H1 (cell line): ENCODE results near the gene KRT72. TPM values are rescaled to one million over a fixed set of nuclear protein-coding genes. Genes with fewer than 3 reads are reported as not detected.

Experiments used
- CBX5 ChIP-seq: fragments of 300-800, 300-1000 bp; sonication (generic); IDR thresholded peaks from 2 replicates; pipeline ENCODE4 v1.7.1; 2016; ENCODE audit warnings: antibody characterized with exemption, low read length, low read depth
- CTBP2 ChIP-seq: IDR thresholded peaks from 2 replicates; pipeline ENCODE4 v1.7.0; 2011; ENCODE audit warnings: borderline replicate concordance, mild to moderate bottlenecking, moderate library complexity, mixed read lengths, low read length; ENCODE audit not compliant: insufficient read depth, insufficient read length
- SP2 ChIP-seq: IDR thresholded peaks from 2 replicates; pipeline ENCODE4 v1.6.1; 2012; ENCODE audit warnings: mild to moderate bottlenecking, low read length, inconsistent platforms
- polyA plus RNA-seq, 7 experiments: library from polyadenylated mRNA; depleted of rRNA in 3 of 7; stranded (reverse) in 5 of 7; unstranded in 2 of 7; fragments of >200 nt in 5 of 7; fragments of 200-250 nt in 2 of 7; gene quantifications; 1 replicate in 5 of 7; 2 replicates in 1 of 7; 4 replicates in 1 of 7; pipeline versions ENCODE4 v1.2.1 to v1.2.3, GENCODE V29; 2011 to 2013; ENCODE audit warnings: missing spikeins in 2 of 7, mixed read lengths in 2 of 7
- total RNA-seq: library from RNA; stranded (reverse); fragmentation: NEBNext Ultra II Directional; extraction: Animal tissue kit (Norgen Biotek cat#: 25700); gene quantifications from 2 replicates; pipeline ENCODE4 v1.2.1, GENCODE V29; 2021
- TF ChIP-seq, protein P1 (sequence below): fragments of 300-600 bp; sonication (generic); IDR thresholded peaks from 2 replicates; pipeline ENCODE4 v1.7.1; 2012; ENCODE audit warnings: low read length, moderate library complexity, mild to moderate bottlenecking, inconsistent platforms; ENCODE audit not compliant: insufficient replicate concordance
- TF ChIP-seq, protein P2 (sequence below): IDR thresholded peaks from 2 replicates; pipeline ENCODE4 v1.6.1; 2012; ENCODE audit warnings: inconsistent platforms
- TF ChIP-seq, protein P3 (sequence below): IDR thresholded peaks from 2 replicates; pipeline ENCODE4 v1.6.1; 2011; ENCODE audit warnings: low read length, improper control_type of control experiment
- TF ChIP-seq, protein P4 (sequence below): IDR thresholded peaks from 2 replicates; pipeline ENCODE4 v1.6.1; 2012; ENCODE audit warnings: inconsistent platforms

KRT72 gene
- total and polyA plus RNA-seq, 2 of the 8 experiments (the other 6 are each of a cell fraction or from before 2014, with no cell fraction given): not detected

DNA sequence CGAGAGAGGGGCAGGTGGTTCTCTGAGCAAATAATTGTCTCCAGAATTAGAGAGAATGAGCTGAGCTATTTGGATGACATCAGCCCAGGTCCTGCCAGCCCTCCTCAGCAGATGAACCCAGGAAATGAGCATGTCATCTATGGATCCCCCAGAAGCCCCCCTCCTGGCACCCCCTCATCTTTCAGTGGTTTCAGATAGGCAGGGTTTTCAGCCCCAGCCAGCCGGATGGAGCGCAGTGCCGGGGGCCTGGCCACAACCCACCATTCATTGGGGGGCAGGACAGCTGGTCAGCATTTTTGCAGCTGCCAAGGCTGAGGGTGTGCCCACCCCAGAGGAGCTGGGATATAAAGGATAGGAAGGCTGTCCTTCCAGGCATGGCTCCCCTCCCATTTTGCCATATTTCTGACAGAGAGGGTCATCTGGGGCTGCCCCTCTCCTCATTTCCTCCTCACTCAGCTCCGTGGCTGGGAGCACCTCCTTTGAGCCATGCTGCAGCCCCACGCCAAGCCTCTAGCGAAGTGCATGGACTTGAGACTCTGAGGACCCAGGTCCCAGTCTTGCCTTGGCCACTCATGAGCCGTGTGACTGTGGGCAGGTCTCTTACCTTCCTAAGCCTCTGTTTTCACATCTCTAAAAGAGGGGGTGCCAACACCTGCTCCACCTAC, 42.4 kb downstream of the KRT72 start (continued):
- TF ChIP-seq, protein P1, sequence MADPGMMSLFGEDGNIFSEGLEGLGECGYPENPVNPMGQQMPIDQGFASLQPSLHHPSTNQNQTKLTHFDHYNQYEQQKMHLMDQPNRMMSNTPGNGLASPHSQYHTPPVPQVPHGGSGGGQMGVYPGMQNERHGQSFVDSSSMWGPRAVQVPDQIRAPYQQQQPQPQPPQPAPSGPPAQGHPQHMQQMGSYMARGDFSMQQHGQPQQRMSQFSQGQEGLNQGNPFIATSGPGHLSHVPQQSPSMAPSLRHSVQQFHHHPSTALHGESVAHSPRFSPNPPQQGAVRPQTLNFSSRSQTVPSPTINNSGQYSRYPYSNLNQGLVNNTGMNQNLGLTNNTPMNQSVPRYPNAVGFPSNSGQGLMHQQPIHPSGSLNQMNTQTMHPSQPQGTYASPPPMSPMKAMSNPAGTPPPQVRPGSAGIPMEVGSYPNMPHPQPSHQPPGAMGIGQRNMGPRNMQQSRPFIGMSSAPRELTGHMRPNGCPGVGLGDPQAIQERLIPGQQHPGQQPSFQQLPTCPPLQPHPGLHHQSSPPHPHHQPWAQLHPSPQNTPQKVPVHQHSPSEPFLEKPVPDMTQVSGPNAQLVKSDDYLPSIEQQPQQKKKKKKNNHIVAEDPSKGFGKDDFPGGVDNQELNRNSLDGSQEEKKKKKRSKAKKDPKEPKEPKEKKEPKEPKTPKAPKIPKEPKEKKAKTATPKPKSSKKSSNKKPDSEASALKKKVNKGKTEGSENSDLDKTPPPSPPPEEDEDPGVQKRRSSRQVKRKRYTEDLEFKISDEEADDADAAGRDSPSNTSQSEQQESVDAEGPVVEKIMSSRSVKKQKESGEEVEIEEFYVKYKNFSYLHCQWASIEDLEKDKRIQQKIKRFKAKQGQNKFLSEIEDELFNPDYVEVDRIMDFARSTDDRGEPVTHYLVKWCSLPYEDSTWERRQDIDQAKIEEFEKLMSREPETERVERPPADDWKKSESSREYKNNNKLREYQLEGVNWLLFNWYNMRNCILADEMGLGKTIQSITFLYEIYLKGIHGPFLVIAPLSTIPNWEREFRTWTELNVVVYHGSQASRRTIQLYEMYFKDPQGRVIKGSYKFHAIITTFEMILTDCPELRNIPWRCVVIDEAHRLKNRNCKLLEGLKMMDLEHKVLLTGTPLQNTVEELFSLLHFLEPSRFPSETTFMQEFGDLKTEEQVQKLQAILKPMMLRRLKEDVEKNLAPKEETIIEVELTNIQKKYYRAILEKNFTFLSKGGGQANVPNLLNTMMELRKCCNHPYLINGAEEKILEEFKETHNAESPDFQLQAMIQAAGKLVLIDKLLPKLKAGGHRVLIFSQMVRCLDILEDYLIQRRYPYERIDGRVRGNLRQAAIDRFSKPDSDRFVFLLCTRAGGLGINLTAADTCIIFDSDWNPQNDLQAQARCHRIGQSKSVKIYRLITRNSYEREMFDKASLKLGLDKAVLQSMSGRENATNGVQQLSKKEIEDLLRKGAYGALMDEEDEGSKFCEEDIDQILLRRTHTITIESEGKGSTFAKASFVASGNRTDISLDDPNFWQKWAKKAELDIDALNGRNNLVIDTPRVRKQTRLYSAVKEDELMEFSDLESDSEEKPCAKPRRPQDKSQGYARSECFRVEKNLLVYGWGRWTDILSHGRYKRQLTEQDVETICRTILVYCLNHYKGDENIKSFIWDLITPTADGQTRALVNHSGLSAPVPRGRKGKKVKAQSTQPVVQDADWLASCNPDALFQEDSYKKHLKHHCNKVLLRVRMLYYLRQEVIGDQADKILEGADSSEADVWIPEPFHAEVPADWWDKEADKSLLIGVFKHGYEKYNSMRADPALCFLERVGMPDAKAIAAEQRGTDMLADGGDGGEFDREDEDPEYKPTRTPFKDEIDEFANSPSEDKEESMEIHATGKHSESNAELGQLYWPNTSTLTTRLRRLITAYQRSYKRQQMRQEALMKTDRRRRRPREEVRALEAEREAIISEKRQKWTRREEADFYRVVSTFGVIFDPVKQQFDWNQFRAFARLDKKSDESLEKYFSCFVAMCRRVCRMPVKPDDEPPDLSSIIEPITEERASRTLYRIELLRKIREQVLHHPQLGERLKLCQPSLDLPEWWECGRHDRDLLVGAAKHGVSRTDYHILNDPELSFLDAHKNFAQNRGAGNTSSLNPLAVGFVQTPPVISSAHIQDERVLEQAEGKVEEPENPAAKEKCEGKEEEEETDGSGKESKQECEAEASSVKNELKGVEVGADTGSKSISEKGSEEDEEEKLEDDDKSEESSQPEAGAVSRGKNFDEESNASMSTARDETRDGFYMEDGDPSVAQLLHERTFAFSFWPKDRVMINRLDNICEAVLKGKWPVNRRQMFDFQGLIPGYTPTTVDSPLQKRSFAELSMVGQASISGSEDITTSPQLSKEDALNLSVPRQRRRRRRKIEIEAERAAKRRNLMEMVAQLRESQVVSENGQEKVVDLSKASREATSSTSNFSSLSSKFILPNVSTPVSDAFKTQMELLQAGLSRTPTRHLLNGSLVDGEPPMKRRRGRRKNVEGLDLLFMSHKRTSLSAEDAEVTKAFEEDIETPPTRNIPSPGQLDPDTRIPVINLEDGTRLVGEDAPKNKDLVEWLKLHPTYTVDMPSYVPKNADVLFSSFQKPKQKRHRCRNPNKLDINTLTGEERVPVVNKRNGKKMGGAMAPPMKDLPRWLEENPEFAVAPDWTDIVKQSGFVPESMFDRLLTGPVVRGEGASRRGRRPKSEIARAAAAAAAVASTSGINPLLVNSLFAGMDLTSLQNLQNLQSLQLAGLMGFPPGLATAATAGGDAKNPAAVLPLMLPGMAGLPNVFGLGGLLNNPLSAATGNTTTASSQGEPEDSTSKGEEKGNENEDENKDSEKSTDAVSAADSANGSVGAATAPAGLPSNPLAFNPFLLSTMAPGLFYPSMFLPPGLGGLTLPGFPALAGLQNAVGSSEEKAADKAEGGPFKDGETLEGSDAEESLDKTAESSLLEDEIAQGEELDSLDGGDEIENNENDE: no peak
- TF ChIP-seq, protein P2, sequence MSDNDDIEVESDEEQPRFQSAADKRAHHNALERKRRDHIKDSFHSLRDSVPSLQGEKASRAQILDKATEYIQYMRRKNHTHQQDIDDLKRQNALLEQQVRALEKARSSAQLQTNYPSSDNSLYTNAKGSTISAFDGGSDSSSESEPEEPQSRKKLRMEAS: no peak
- TF ChIP-seq CBX5 (no peak), SP2 (no peak), CTBP2 (no peak)
- TF ChIP-seq, protein P3, sequence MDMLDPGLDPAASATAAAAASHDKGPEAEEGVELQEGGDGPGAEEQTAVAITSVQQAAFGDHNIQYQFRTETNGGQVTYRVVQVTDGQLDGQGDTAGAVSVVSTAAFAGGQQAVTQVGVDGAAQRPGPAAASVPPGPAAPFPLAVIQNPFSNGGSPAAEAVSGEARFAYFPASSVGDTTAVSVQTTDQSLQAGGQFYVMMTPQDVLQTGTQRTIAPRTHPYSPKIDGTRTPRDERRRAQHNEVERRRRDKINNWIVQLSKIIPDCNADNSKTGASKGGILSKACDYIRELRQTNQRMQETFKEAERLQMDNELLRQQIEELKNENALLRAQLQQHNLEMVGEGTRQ: no peak
- TF ChIP-seq, protein P4, sequence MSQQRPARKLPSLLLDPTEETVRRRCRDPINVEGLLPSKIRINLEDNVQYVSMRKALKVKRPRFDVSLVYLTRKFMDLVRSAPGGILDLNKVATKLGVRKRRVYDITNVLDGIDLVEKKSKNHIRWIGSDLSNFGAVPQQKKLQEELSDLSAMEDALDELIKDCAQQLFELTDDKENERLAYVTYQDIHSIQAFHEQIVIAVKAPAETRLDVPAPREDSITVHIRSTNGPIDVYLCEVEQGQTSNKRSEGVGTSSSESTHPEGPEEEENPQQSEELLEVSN: no peak
